GM19395 (cell line): ENCODE data around the gene CAPN3.

Experiments used
- ATAC-seq: cut with Tn5 transposase; IDR thresholded peaks from one replicate; pipeline ENCODE4 v1.9.1; 2021; ENCODE audit warnings: mild to moderate bottlenecking, moderate library complexity; ENCODE audit not compliant: unreplicated experiment

Gene CAPN3

DNA sequence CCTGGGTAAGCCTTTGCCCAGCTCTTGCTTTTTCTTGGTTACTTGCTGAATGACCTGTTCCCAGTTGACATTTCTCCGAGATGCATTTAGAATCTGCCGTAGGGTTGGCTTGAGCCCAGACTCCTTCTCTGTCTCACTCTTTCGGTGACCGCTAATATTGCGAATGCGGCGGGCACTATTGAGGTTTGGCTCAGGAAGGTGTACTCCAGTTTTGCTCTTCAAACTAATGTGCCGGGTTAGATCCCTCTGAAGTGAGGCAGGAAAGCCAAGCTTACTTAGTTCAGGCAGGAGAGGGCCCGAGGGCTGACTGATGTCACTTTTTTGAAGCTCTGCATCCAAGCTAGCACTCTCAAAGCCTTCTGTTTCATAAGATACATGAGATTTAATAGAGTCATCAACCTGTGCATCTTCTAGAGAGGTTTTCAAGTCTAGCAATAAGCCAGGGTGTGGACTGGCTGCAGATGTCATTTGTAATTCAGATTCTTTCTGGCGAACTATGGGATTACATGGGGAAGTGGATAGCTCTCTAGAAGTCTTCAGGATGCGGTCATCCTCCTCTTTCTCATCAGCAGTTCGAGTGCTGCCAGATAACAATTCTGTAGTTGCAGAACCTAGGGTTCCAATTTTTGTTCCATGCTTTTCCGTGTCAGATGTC, 90.6 kb downstream of the CAPN3 start:
- no peak for ATAC-seq

DNA sequence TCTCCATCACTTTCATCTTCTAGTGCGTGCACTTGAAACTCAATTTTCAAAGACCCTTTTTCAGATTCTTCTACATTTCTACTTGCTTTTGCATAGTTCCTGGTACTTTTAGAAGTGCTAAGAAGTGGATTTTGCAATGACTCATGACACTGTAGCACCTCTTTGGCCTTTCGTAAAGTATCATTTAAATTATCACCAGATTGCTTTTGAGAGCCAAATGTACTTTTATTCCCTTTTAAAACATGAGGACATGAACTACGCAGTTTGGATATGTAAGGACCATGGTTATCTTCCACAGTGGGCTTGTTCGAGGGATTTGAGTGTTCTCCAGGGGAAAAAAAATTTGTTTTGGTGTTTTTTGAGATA, 91.1 kb downstream of the CAPN3 start:
- no peak for ATAC-seq

- ATAC-seq = no peak
These were observed 94.5 kb downstream of the CAPN3 start for GRCh38 chr15:42453826-42454225.

GRCh38 chr15:42456531-42456930, 97.2 kb downstream of the CAPN3 start:
- no peak for ATAC-seq

- no peak for ATAC-seq
These were observed 97.7 kb downstream of the CAPN3 start for GRCh38 chr15:42456971-42457370.

GRCh38 chr15:42457445-42458442, 98.4 kb downstream of the CAPN3 start:
- peak; percentile 81 for ATAC-seq

DNA sequence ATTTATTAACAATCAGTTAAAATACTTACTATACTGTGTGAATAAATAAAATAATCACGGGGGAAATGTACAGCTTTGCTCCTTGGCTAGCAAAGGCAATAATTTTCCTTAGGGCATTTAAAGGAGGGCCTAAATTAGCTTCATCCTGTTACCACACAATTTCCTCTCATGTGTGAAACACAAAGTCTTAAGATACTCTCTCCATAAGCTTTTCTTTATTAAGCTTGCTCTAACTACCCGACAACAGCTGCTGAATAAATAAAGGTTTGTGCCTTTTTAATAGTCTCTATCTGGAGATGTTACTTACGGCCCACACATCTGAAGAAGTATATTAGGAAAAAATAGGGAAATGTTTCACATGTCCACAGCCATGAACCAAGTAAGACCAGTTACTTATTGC, 102.0 kb downstream of the CAPN3 start:
- no peak for ATAC-seq
